ENCODE data around the gene MYO1E.
"Not testable (repeated sequence)": the region's sequence is repeated elsewhere in the genome, so short reads cannot be mapped to it uniquely, and the experiment has no call there.

The MYO1E gene

GRCh38 chr15:59158701-59159034 is 214.0 kb downstream of the MYO1E start:
- DNase-seq: no peak

- no peak for DNase-seq
Observed at GRCh38 chr15:59157840-59158700, 214.6 kb downstream of the MYO1E start.

- no peak for DNase-seq
Observed at GRCh38 chr15:59157396-59157795, 215.3 kb downstream of the MYO1E start.

GRCh38 chr15:59155431-59155830 is 217.2 kb downstream of the MYO1E start:
- no peak for DNase-seq

- DNase-seq: no peak
Observed at GRCh38 chr15:59154243-59154642, 218.4 kb downstream of the MYO1E start.

- DNase-seq: no peak
Observed at GRCh38 chr15:59153466-59153865, 219.2 kb downstream of the MYO1E start.

GRCh38 chr15:59152694-59153450 is 219.8 kb downstream of the MYO1E start:
- no peak for DNase-seq

GRCh38 chr15:59150185-59150584 is 222.5 kb downstream of the MYO1E start:
- DNase-seq: no peak

GRCh38 chr15:59148153-59148833 is 224.4 kb downstream of the MYO1E start:
- DNase-seq: no peak

- DNase-seq: no peak
Observed at GRCh38 chr15:59147666-59148065, 225.0 kb downstream of the MYO1E start.

GRCh38 chr15:59144594-59144993 is 228.1 kb downstream of the MYO1E start:
- not testable (repeated sequence) for DNase-seq

GRCh38 chr15:59143281-59143680 is 229.4 kb downstream of the MYO1E start:
- DNase-seq: no peak

GRCh38 chr15:59140422-59141226 is 232.0 kb downstream of the MYO1E start:
- no peak for DNase-seq

GRCh38 chr15:59138243-59138642 is 234.4 kb downstream of the MYO1E start:
- peak; percentile 26 for DNase-seq

GRCh38 chr15:59137566-59137965 is 235.1 kb downstream of the MYO1E start:
- no peak for DNase-seq

- no peak for DNase-seq
Observed at GRCh38 chr15:59133929-59134427, 238.7 kb downstream of the MYO1E start.

- DNase-seq: no peak
Observed at GRCh38 chr15:59131969-59132562, 240.6 kb downstream of the MYO1E start.

- no peak for DNase-seq
Observed at GRCh38 chr15:59131456-59131855, 241.2 kb downstream of the MYO1E start.

GRCh38 chr15:59127255-59127654 is 245.4 kb downstream of the MYO1E start:
- not testable (repeated sequence) for DNase-seq

- DNase-seq: not testable (repeated sequence)
Observed at GRCh38 chr15:59125683-59126082, 247.0 kb downstream of the MYO1E start.

GRCh38 chr15:59124261-59124660 is 248.4 kb downstream of the MYO1E start:
- DNase-seq: no peak

GRCh38 chr15:59120937-59121336 is 251.7 kb downstream of the MYO1E start:
- DNase-seq: no peak
